RCC 7860 (cell line): Measurements from ENCODE around the gene GIPC3.
A peak's percentile ranks its signal among the peaks of the same experiment; 100 is the strongest.
"Not testable (repeated sequence)": the region's sequence is repeated elsewhere in the genome, so short reads cannot be mapped to it uniquely, and the experiment has no call there.

Experiments used
- DNase-seq: peaks from one replicate; pipeline ENCODE4 v3.0.0-alpha.2; 2015; ENCODE audit warnings: low spot score
- FAIRE-seq: peaks from 2 replicates; lab custom pipeline; 2012; peaks lifted over from hg19 to GRCh38; lab: Jason Lieb, UNC

The GIPC3 gene

DNA sequence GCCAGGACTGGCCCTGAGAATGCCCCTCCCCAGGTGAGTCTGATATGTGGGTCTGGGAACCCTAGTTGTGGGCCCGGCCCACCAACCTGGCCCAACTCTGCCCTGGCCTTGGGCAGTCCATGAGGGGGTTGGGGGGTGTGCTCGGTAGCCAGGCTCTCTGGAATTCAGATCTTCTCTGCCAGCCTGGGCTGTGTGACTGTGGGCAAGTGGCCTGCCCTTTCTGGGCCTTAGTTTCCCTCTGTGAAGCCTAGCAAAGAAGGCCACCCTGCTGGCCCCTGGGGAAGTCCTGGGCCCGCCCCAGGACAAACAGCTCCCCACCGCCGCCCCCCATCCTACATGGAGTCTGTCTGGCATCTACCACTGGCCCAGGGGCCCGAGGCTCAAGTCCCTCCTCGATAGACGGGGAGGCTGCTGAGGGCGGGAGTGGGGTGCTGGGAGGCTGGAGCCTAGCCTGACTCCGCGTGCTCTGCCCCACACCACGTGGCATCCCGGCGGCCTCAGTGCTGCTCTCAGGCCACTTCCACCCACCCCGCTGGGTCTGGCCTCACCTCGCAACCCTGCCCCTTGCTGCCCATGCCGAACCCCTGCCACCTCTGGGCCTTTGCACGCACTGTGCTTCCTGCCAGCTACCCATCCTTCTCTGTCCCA lies 29.7 kb downstream of the GIPC3 start:
- FAIRE-seq = no peak
- DNase-seq = no peak

DNA sequence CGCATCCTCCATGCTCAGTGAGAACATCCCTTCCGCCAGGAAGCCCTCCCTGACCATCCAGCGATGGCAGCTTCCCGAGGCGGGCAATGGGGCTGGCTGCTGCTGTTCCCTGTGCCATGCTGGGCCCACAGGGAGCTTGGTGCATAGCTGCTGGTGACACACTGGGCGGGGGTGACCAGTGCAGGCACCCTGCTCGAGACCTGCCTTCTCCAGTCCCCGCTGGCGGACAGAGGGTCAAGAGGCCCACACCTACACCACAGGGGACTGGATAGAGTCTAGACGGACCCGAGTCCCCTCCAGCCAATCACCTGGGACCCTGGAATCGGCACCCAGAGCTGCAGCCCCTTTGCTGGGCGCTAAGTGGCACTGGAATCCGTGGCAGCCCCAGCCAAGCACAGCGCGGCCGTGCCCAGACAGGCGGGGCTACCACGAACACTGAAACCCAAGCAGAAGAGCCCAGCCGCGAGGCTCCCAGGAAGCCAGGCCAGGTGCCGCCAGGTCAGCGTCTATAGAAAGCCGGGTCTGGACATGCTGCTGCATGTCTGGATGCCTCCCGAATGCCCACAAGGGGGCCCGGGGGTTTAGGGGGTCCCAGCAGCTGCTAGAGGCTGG lies 30.4 kb downstream of the GIPC3 start:
- DNase-seq (no peak), FAIRE-seq (no peak)

DNA sequence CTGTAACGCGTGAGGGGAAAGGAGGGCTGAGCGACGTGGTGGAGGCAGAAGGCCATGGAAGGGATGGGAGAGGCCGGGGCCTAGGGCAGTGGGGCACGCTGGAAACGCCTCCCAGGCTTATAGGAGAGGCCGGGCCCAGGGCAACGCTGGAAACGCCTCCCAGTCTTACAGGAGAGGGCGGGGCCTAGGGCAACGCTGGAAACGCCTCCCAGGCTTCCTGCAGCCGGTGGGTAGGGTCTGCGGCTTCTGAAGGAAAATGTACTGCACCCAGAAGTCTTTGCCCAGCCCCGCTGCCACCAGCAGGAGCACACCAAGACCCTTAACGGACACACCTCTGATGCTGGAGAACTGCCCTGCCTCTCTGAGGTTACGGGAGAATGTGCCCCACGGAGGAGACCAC lies 32.2 kb downstream of the GIPC3 start:
- DNase-seq (no peak), FAIRE-seq (no peak)

DNA sequence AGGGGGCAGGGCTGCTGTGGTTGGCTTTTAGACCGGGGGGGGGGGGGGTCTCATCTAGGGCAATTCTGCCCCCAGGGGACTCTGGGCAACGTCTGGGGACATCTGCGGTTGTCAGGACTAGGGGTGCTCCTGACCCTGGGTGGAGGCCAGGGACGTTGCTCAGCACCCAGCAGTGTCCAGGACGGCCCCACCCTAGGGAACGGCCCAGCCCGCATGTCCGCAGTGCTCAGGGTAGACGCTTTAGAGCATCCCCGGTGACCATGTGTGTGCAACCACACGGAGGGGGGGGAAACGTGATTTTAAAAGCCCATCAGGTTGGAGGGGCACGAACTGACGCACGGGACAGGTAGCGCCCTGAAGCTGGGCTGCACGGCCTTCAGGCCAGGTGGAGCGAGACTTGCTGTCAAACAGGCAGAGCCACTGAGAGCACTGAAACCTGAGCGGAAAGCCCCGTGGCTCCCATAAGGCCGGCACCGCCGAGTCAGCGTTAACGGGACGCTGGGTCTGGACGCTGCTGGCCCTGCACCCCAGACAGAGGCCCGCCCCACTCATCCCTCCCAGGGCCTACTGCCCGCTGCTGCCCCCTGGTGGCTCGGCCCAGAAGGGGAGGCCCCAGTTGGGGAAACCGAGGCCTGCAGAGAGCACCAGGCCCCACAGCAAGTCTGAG lies 33.0 kb downstream of the GIPC3 start:
- FAIRE-seq = no peak

DNA sequence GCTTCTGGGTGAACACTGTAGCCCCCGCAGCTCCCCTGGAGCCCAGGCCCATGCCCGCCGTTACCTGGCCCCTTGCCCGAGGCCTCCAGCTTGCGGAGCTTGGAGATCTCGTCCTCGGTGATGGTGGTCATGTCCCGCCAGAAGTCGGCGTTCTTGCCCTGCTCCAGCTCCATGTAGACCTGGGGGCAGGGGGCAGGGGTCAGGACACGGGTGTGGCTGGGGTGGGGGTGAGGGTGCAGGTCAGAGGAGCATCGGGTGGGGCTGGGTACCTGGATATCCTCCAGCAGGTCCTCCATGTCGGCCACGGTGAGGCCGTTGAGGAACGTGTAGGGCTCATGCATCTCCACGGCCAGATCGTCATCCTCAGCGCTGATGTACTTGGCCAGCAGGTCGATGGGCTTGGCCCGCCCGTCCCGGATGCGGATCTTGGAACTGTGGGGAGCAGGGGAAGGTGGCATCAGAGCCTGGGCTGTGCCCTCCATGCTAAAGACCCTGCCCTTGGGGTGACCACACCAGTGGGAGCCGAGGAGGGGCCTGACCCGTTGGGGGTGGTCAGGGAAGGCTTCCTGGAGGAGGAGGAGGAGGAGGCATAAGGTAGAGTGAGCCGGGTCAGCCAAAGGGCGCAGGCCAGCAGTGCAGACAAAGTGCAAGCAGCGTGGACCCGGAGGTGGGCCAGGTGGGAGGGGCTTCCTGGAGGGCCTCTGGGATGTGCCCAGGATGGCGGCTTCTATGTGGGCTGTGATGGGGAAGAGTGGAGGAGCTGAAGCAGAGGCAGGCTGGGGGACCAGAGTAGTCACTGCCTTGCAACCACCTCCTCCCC lies 33.7 kb downstream of the GIPC3 start:
- DNase-seq = no peak
- FAIRE-seq = no peak

More for the DNA sequence above, 33.0 kb downstream of the GIPC3 start:
- DNase-seq = no peak

DNA sequence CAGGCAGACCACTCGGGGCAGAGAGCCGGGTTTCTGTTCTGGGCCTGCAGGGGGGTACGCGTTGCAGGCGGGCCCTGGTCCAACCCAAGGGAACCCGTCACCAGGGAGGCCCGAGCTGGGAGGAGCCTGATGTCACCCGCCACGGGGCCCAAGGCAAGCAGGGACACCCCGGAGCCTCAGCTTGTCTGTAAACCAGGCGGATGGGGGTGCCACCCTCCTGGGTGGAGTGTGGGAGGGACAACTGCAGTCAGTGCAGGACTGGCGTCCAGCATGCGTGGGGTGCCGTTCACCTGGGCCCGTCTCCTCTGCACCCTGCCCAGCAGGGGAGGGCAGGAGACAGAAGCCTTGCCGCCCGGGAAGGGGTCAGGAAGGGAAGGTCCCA lies 34.3 kb downstream of the GIPC3 start:
- FAIRE-seq = no peak
- no peak for DNase-seq

DNA sequence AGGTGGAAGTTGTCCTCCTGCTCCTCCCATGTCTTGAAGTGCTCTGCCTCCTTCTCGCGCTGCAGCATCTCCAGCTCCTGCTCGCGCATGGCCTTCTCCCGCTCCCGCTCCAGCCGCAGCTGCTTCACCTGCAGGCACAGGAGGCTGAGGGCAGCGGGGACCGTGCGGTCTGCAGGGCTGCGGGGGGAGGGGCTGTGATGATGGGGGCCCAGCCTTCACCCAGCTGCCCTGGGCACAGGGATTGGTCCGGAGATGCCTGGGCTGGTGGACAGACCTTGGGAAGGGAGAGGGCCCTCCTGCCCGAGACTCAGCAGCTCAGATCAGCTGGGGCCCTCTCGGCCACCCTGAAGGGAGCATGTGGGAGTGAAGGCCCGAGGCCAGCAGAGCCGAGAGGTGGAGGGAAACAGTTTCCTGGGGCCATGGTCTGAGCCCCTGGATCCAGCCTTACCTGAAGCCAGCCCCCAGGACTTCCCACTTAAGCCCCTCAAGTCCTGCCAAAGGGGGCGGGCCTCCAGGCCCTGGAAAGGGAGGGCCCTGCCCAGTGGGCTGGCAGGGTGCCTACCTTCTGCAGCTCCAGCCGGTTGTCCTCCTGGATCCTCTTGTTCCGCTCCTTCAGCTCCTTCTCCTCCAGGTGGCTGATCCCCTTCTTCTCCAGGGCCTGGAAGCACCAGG lies 35.0 kb downstream of the GIPC3 start:
- FAIRE-seq (no peak), DNase-seq (no peak)

DNA sequence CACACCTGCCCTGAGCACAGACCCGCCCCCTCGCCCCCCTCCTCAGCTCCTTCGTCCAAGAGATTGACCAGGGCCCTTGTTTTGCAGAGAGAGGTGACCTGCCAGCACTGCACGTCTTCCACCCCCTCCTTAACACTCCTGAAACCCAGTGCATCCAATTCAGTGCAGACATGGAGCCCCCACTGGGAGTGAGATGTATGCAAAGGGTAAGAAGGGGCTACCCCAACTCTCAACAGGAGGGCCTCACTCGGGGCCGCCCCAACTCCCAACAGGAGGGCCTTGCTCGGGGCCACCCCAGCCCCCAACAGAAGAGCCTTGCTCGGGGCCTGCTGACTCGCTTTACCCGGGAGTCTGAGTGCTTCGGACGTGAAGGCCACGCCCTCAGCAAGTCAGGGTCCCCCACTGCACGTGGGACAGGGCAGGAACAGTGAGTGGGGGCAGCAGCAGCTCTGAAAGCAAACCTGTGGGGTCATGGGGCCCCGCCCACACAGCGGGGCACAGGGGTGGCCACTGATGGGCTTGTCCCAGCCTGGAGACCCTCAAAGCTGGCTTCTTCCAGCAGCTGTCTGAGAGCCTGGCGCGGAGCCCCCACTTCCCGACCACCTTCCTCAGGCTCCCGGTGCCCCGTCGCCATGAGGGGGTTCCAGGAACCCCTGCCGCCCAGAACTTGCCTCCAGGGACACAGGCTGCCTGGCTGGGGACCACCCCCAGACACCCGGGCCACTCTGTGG lies 35.7 kb downstream of the GIPC3 start:
- no peak for FAIRE-seq
- no peak for DNase-seq

DNA sequence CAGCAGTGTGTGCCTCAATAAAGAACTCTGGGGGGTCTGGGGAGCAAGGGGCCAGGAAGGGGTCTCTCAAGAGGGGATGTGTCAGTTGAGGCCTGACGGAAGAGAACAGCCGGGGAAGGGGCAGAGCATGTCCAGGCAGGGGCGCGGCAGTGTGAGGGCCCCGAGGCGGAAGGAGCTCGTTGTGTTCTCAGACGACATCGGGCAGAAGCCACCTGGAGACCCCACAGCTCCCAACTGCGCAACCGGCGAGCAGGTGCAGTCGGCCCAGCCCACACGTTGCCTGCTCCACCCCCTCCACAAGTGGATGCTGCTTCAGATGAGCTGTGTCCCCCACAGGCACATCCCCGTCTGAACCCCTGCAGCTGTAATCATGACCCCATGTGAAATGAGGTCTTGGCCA lies 36.4 kb downstream of the GIPC3 start:
- DNase-seq (no peak), FAIRE-seq (no peak)

DNA sequence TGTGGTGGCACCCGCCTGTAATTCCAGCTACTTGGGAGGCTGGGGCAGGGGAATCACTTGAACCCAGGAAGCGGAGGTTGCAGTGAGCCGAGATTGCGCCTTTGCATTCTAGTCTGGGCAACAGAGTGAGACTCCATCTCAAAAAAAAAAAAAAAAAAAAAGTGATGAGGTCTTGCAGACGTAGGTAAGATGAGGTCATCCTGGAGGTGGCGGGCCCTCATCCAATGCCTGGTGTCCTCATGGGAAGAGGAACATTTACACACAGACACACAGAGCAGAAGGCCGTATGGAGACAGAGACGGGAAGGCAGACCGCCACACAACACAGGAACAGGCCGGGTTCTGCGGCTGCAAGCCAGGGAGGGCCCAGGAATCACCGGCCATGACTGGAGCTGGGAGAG lies 36.9 kb downstream of the GIPC3 start:
- FAIRE-seq (no peak), DNase-seq (no peak)

DNA sequence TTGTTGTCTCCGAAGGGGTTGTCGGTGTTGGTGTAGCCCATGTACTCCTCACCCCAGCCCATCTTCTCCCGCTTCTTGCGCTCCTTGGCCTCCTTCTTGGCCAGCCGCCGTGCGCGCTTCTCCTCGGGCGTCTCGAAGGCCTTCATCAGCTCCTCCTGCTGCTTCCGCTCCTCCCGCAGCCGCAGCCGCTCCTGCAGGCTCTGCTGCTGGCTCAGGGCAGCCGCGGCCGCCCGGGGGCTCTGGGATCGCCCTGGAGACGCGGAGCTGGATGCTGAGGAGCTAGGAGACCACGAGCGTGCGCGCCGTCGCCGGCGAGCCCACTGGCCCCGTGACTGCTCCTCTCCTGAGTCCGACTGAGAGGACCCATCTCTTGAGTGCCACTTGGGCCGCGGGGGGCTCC lies 38.4 kb downstream of the GIPC3 start:
- DNase-seq = no peak
- no peak for FAIRE-seq

DNA sequence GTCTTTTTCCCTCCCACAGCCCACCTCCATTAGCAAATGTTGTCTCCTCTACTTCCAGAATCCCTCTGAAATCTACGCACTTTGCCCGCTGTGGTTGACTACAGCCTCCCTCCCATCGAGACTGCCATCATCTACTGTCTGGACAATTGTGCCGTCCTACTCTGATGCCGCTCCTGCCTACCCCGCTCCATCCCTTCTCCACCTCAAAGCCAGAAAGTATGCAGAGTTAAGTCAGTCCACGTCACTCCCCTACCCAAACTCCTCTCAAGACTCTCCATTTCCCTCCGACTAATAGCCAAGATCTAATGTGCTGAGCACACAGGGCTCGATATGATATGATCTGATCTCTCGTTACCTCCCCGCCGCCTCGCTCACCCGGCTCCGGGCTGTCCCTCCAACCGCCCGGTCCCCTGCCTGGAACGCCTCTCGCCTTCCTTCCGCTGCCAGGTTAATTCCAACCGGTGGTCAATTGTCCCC lies 40.8 kb downstream of the GIPC3 start:
- no peak for DNase-seq
- FAIRE-seq = no peak

DNA sequence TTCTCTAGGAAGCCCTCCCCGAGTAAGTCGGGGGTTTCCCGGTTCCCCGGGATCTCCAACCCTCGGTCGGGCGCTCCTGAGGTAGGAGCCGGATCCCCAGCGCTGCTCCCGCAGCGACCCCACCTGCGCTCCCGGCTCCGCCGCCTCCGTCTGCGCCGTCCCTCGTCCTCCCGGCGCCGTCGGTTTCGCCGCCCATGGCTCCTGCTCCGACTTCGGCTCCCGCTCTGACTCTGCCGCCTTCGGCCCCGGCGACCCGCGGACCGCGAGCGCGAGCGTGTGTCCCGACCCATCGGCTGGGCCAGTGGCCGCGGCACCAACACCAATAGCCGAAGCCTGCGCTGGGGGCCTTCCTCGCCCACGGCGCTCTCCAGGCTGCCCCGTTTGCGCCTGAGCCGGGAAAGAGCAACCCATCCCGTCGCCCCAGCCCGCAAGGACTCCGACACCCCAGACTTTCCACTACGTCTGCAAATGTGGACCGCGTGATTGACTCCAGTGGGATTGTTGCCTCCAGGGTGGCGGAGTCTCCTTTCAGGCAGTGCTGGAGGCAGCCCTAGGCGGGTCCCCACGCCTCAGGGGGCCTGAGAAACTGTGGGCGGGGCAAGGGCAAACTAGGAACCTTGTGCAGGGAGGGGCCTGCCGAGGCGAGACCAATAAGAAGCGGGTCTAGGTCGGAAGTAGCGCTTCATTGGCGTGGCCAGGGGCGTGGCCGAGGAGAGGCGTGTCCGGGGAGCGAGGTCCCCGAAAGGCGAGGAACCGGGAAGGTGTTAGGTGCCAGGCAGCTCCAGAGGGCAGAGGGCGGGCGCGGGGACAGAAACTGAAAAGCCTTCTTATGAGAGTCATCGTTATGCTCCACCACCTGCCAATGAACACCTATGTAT lies 41.4 kb downstream of the GIPC3 start, which contains the start of gene CACTIN:
TSS of gene CACTIN (minus strand) at position 318 of the 878 bp plus-strand sequence. CDS start at position 290, 28 bp downstream.
- DNase-seq (peak; percentile 95), FAIRE-seq (peak; percentile 91)

DNA sequence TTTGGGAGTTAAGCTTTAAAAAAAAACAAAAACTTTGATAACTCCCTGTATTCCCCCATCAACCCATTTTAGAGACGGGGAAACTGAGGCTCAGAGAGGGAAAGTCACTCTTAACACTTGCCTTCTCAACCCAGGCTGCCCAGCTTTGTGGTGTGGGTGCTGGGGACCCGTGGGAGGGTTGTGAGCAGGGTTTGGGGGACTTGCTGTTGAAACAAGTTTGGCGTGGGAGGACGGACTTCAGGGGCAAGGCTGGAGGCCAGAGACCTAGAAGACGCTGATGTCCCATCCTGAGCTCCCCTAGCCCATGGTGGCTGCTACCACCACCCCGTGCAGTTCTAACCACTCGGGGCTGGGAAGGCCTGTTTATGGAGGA lies 42.1 kb downstream of the GIPC3 start:
- DNase-seq (no peak), FAIRE-seq (no peak)

DNA sequence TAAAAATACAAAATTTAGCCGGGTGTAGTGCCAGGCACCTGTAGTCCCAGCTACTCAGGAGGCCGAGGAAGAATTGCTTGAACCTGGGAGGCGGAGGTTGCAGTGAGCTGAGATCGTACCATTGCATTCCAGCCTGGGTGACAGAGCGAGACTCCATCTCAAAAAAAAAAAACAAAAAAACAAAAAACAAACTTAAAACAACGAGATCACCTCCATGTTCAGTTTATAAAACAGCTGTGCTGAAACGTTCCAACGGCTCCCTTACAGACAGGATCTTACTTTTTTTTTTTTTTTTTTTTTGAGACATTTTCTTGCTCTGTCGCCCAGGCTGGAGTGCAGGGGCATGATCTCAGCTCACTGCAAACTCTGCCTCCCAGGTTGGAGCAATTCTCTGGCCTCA lies 43.5 kb downstream of the GIPC3 start:
- DNase-seq, FAIRE-seq: not testable (repeated sequence)

DNA sequence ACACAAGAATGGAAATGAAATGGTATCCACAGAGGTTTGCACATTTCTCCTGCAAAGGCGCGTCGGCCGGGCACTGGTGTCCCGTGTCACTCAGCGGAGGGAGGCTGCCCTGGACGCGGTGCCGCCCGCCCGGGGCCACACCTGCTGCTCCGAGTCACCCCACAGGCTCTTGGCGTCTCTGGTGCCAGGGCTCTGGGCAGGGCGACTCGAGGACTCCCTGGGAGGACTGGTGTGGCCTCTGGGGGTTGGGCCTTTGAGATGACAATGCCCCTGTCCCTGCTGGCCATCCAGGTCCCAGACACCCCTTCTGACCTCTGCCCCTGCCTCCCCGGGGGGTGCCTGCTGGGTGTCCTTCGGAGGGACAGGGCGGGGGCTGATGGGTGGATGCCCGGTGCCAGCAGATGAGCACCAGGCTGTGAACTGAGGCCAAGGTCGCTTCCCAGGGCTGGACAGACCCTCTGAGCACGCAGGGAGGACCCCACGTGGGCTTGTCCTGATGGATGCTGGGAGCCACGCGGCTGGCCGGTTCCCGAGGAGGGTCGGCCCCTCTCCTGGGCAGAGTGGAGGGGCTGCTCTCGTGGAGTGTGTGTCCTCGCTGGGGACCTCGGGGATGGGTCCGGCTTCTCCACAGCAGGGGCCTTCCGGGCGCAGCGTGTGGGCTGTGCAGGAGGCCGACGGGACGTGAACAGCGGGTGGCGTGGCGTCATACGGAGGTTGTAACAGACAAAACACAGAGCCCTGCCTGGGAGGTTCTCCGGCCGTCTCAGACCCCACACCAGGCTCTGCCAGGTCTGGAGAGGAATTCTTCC lies 46.0 kb downstream of the GIPC3 start:
- DNase-seq (no peak), FAIRE-seq (no peak)

DNA sequence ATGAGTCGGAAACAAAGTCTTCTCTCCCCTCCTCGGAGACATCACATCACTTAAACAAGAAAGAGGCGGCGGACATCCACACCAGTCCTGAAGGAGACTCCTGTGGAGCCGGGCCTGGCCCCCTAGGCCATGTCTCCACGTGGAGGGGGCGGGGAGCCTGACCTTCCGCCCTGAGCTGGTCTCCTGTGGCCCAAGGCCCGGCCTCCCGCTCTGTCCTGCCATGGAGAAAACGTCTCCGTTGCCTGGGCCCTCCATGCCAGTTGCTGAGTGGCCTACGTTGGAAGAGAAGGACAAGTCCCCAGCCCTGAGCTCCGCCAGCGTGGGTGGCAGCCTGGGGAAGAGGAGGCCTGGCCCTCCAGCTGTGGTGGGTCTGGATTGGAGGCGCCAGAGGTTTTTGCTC lies 46.8 kb downstream of the GIPC3 start:
- DNase-seq (no peak), FAIRE-seq (no peak)
